ENCODE data around the gene TTR.

Gene TTR

GRCh38 chr18:31616586-31616985 is 24.9 kb downstream of the TTR start:
- no peak for DNase-seq (ENCODE audit: low read depth in 2 of 2)

- no peak for DNase-seq (ENCODE audit: low read depth in 2 of 2)
Observed at GRCh38 chr18:31617031-31617717, 25.5 kb downstream of the TTR start.

- DNase-seq (ENCODE audit: low read depth in 2 of 2) = no peak
Observed at GRCh38 chr18:31618801-31619200, 27.1 kb downstream of the TTR start.

- no peak for DNase-seq (ENCODE audit: low read depth in 2 of 2)
Observed at GRCh38 chr18:31619291-31619690, 27.6 kb downstream of the TTR start.

GRCh38 chr18:31624892-31625640 is 33.4 kb downstream of the TTR start:
- no peak for DNase-seq (ENCODE audit: low read depth in 2 of 2)

GRCh38 chr18:31626409-31626808 is 34.7 kb downstream of the TTR start:
- no peak for DNase-seq (ENCODE audit: low read depth in 2 of 2)

- no peak for DNase-seq (ENCODE audit: low read depth in 2 of 2)
Observed at GRCh38 chr18:31630549-31630948, 38.9 kb downstream of the TTR start.

- no peak for DNase-seq (ENCODE audit: low read depth in 2 of 2)
Observed at GRCh38 chr18:31631526-31631925, 39.8 kb downstream of the TTR start.

- no peak for DNase-seq (ENCODE audit: low read depth in 2 of 2)
Observed at GRCh38 chr18:31632356-31632755, 40.7 kb downstream of the TTR start.

GRCh38 chr18:31633392-31634330 is 42.0 kb downstream of the TTR start:
- DNase-seq (ENCODE audit: low read depth in 2 of 2) = no peak

GRCh38 chr18:31634331-31634713 is 42.6 kb downstream of the TTR start:
- DNase-seq (ENCODE audit: low read depth in 2 of 2) = no peak

- no peak for DNase-seq (ENCODE audit: low read depth in 2 of 2)
Observed at GRCh38 chr18:31636387-31636786, 44.7 kb downstream of the TTR start.

- DNase-seq (ENCODE audit: low read depth in 2 of 2) = no peak
Observed at GRCh38 chr18:31637445-31637844, 45.8 kb downstream of the TTR start.

- DNase-seq (ENCODE audit: low read depth in 2 of 2) = no peak
Observed at GRCh38 chr18:31643003-31643402, 51.3 kb downstream of the TTR start.

- no peak for DNase-seq (ENCODE audit: low read depth in 2 of 2)
Observed at GRCh38 chr18:31645411-31645810, 53.7 kb downstream of the TTR start.

- DNase-seq (ENCODE audit: low read depth in 2 of 2) = no peak
Observed at GRCh38 chr18:31646332-31647126, 54.9 kb downstream of the TTR start.

- no peak for DNase-seq (ENCODE audit: low read depth in 2 of 2)
Observed at GRCh38 chr18:31647127-31647753, 55.6 kb downstream of the TTR start.

Measured in stimulated activated CD8-positive, alpha-beta memory T cell treated with anti-CD3 and anti-CD28 coated beads, Interleukin-15, amount 100 ng/mL, for 4 hours (primary cell).